Measurements from ENCODE around the gene FLT4. TPM values are rescaled to one million over a fixed set of nuclear protein-coding genes. Genes with fewer than 3 reads are reported as not detected.

The FLT4 gene
- total RNA-seq, 4 donors from 2014 or later, result 7.6 to 15.2 (median 10.4) TPM

- no CpG with 5 or more reads among the region's 90 CpGs for WGBS, 2 donors (ENCODE audit: low coverage in 1 of 2)
- no peaks in the 10 kb centered on the region for H3K9me3 ChIP-seq
- H3K27ac ChIP-seq, result no peak overlapping the region
- no peaks in the 10 kb centered on the region for H3K36me3 ChIP-seq
- peak overlapping the region in 1 of 2 donors; percentile 33 for H3K4me3 ChIP-seq
- H3K4me1 ChIP-seq, result peaks cover 0 to 12% (median 0%) of the 10 kb centered on the region in 3 donors
- ATAC-seq, result no peak
- H3K27me3 ChIP-seq, result peaks cover 47% of the 10 kb centered on the region
- TF ChIP-seq CTCF (IDR thresholded peaks at IDR 0.05) (no peak), EP300 (IDR thresholded peaks at IDR 0.05) (no peak), POLR2AphosphoS5 (IDR thresholded peaks at IDR 0.05) (no peak), POLR2A (IDR thresholded peaks at IDR 0.05) (no peak)
Observed at GRCh38 chr5:180618829-180619562, 30.4 kb downstream of the FLT4 start.

- Histone ChIP-seq H3K4me3 (peak overlapping the region in 1 of 2 donors; percentile 33), H3K27ac (no peak overlapping the region), H3K4me1 (peaks cover 0 to 12% (median 0%) of the 10 kb centered on the region in 3 donors), H3K36me3 (no peaks in the 10 kb centered on the region), H3K27me3 (peaks cover 47% of the 10 kb centered on the region), H3K9me3 (no peaks in the 10 kb centered on the region)
- no peak for ATAC-seq
- 17% methylated on average over 2 of the region's 15 CpGs; no CpG with 5 or more reads in 1 of the 2 donors for WGBS, 2 donors (ENCODE audit: low coverage in 1 of 2)
- TF ChIP-seq POLR2AphosphoS5 (IDR thresholded peaks at IDR 0.05), result no peak
- no peak for TF ChIP-seq CTCF (IDR thresholded peaks at IDR 0.05)
- no peak for TF ChIP-seq EP300 (IDR thresholded peaks at IDR 0.05)
- no peak for TF ChIP-seq POLR2A (IDR thresholded peaks at IDR 0.05)
Observed at GRCh38 chr5:180618487-180618828, 30.9 kb downstream of the FLT4 start.

DNA sequence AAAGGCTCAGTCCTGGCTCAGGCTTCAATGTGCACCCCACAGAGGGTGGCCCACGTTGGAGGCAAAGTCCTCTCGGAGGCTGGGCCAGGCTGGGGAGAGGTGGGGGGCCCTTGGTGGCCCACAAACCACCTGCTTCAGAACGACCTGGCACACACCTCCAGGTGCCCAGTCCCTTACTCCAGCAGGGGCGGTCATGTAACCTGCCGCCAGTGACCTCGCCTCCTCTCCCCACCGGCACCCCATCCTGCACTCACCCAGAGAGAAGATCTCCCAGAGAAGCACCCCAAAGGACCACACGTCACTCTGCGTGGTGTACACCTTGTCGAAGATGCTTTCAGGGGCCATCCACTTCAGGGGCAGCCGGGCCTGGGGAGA, 35.6 kb downstream of the FLT4 start:
- no peak for ATAC-seq
- no peak overlapping the region for H3K4me3 ChIP-seq
- no peak for TF ChIP-seq EP300 (IDR thresholded peaks at IDR 0.05)
- no peak for TF ChIP-seq CTCF (IDR thresholded peaks at IDR 0.05)
- no peak for TF ChIP-seq POLR2AphosphoS5 (IDR thresholded peaks at IDR 0.05)
- no peak for TF ChIP-seq POLR2A (IDR thresholded peaks at IDR 0.05)
- no CpG with 5 or more reads among the region's 11 CpGs for WGBS, 2 donors (ENCODE audit: low coverage in 1 of 2)
- peaks cover 0 to 5% (median 0%) of the 10 kb centered on the region in 3 donors for H3K4me1 ChIP-seq
- H3K36me3 ChIP-seq, result no peaks in the 10 kb centered on the region
- no peak overlapping the region for H3K27ac ChIP-seq
- H3K9me3 ChIP-seq, result no peaks in the 10 kb centered on the region
- H3K27me3 ChIP-seq, result peaks cover 24% of the 10 kb centered on the region

- no peaks in the 10 kb centered on the region for H3K9me3 ChIP-seq
- peaks cover 21% of the 10 kb centered on the region for H3K27me3 ChIP-seq
- H3K36me3 ChIP-seq, result no peaks in the 10 kb centered on the region
- ATAC-seq, result no peak
- H3K27ac ChIP-seq, result no peak overlapping the region
- H3K4me1 ChIP-seq, result peaks cover 0 to under 1% (median 0%) of the 10 kb centered on the region in 3 donors
- H3K4me3 ChIP-seq, result no peak overlapping the region
- WGBS, 2 donors (ENCODE audit: low coverage in 1 of 2), result 88 to 100% methylated on average over 1 to 8 of the region's 19 CpGs
- TF ChIP-seq EP300 (IDR thresholded peaks at IDR 0.05) (no peak), CTCF (IDR thresholded peaks at IDR 0.05) (no peak), POLR2A (IDR thresholded peaks at IDR 0.05) (no peak), POLR2AphosphoS5 (IDR thresholded peaks at IDR 0.05) (no peak)
Observed at GRCh38 chr5:180613188-180613813, 36.1 kb downstream of the FLT4 start.

GRCh38 chr5:180612683-180613082, 36.7 kb downstream of the FLT4 start:
- Histone ChIP-seq H3K36me3 (no peaks in the 10 kb centered on the region), H3K9me3 (no peaks in the 10 kb centered on the region), H3K4me3 (no peak overlapping the region), H3K27ac (no peak overlapping the region), H3K4me1 (no peaks in the 10 kb centered on the region), H3K27me3 (peaks cover 19% of the 10 kb centered on the region)
- WGBS, 2 donors (ENCODE audit: low coverage in 1 of 2), result 100% methylated on average over 1 of the region's 15 CpGs; no CpG with 5 or more reads in 1 of the 2 donors
- TF ChIP-seq POLR2A (IDR thresholded peaks at IDR 0.05) (no peak), CTCF (IDR thresholded peaks at IDR 0.05) (no peak), POLR2AphosphoS5 (IDR thresholded peaks at IDR 0.05) (no peak), EP300 (IDR thresholded peaks at IDR 0.05) (no peak)
- ATAC-seq, result no peak
